Stomach (tissue), 4 donors: ENCODE data around the gene CCBE1.

Source experiments
- POLR2AphosphoS5 ChIP-seq, 3 donors: sonication (generic); formaldehyde crosslinking; IDR thresholded peaks; one replicate each; pipeline ENCODE4 v1.6.1; 2016; ENCODE audit warnings: antibody characterized with exemption in 3 of 3
- TF ChIP-seq, protein P1 (sequence below), 7 experiments: fragments of 450-650 bp in 4 of 7; fragments of 200-600 bp in 3 of 7; sonication (generic) in 3 of 7; IDR thresholded peaks; one replicate each; pipeline ENCODE4 v1.5.1; 2016 to 2019; ENCODE audit warnings: antibody characterized with exemption in 7 of 7, control low read depth in 2 of 7, mild to moderate bottlenecking in 1 of 7

DNA sequence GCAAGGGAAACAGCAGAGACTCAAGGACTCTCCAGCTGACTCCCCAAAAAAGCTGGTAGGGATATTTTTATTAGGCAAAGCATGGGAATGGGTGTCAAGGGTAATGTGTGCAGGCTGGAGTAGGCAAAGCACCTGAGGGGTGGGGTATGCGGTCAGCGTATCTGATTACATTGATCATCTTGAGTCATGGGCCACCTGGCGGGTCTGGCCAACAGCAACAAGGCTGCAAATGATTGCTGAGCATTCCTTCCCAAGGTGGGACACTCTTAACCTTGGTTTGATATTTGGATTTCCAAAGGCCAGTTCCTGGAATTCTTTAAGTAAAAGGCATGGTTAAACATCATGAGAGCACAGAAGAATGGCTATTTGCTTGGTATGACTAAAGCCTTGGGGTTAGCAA, 32.6 kb upstream of the CCBE1 start:
- TF ChIP-seq, protein P1, sequence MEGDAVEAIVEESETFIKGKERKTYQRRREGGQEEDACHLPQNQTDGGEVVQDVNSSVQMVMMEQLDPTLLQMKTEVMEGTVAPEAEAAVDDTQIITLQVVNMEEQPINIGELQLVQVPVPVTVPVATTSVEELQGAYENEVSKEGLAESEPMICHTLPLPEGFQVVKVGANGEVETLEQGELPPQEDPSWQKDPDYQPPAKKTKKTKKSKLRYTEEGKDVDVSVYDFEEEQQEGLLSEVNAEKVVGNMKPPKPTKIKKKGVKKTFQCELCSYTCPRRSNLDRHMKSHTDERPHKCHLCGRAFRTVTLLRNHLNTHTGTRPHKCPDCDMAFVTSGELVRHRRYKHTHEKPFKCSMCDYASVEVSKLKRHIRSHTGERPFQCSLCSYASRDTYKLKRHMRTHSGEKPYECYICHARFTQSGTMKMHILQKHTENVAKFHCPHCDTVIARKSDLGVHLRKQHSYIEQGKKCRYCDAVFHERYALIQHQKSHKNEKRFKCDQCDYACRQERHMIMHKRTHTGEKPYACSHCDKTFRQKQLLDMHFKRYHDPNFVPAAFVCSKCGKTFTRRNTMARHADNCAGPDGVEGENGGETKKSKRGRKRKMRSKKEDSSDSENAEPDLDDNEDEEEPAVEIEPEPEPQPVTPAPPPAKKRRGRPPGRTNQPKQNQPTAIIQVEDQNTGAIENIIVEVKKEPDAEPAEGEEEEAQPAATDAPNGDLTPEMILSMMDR (IDR thresholded peaks at IDR 0.05): no peak
- TF ChIP-seq POLR2AphosphoS5 (IDR thresholded peaks at IDR 0.05): no peak
